OCI-LY1 (cell line): Measurements from ENCODE around the gene TBCE.

Experiments used
- CTCF ChIP-seq: fragments of 200-600 bp; sonication (generic), shearing (Covaris generic); IDR thresholded peaks from 2 replicates; pipeline ENCODE4 v1.5.1; 2017; ENCODE audit warnings: mild to moderate bottlenecking, antibody characterized with exemption, low read length, moderate library complexity, mixed read lengths
- EZH2 ChIP-seq: fragments of 200-600 bp; sonication (generic), shearing (Covaris generic); IDR thresholded peaks from 2 replicates; pipeline ENCODE4 v1.8.0; 2017; ENCODE audit warnings: borderline replicate concordance, mixed run types, mild to moderate bottlenecking, antibody characterized with exemption, low read length, moderate library complexity, mixed read lengths

- TF ChIP-seq CTCF (no peak), EZH2 (no peak)
Measured at GRCh38 chr1:235495551-235495950, 128.3 kb downstream of the TBCE start.
